LoVo (cell line): ENCODE results near the gene BLOC1S5.
"Not testable (repeated sequence)": the region's sequence is repeated elsewhere in the genome, so short reads cannot be mapped to it uniquely, and the experiment has no call there.

ENCODE experiments used
- DNase-seq: peaks from one replicate; pipeline ENCODE4 v3.0.0-alpha.2; 2016; ENCODE audit warnings: low spot score

The BLOC1S5 gene

GRCh38 chr6:8080362-8081151, 16.4 kb upstream of the BLOC1S5 start:
- no peak for DNase-seq

- no peak for DNase-seq
Observed at GRCh38 chr6:8079126-8079525, 14.9 kb upstream of the BLOC1S5 start.

GRCh38 chr6:8077991-8078390, 13.8 kb upstream of the BLOC1S5 start:
- no peak for DNase-seq

GRCh38 chr6:8075704-8076103, 11.5 kb upstream of the BLOC1S5 start:
- DNase-seq = no peak

- no peak for DNase-seq
Observed at GRCh38 chr6:8075185-8075584, 11.0 kb upstream of the BLOC1S5 start.

GRCh38 chr6:8074213-8074612, 10.0 kb upstream of the BLOC1S5 start:
- DNase-seq = no peak

- DNase-seq = no peak
Observed at GRCh38 chr6:8073758-8074157, 9.6 kb upstream of the BLOC1S5 start.

- no peak for DNase-seq
Observed at GRCh38 chr6:8070718-8071117, 6.5 kb upstream of the BLOC1S5 start.

GRCh38 chr6:8069631-8070284, 5.6 kb upstream of the BLOC1S5 start:
- no peak for DNase-seq

- no peak for DNase-seq
Observed at GRCh38 chr6:8069151-8069550, 5.0 kb upstream of the BLOC1S5 start.

GRCh38 chr6:8066108-8066507, 1.9 kb upstream of the BLOC1S5 start:
- no peak for DNase-seq

GRCh38 chr6:8065519-8065911, 1.3 kb upstream of the BLOC1S5 start:
- no peak for DNase-seq

- DNase-seq = peak; percentile 19
Observed at GRCh38 chr6:8064638-8065518, 689 bp upstream of the BLOC1S5 start.

- DNase-seq = no peak
Observed at GRCh38 chr6:8061736-8062135, 2.5 kb downstream of the BLOC1S5 start.

- DNase-seq = no peak
Observed at GRCh38 chr6:8060346-8060745, 3.8 kb downstream of the BLOC1S5 start.

- no peak for DNase-seq
Observed at GRCh38 chr6:8059129-8059528, 5.1 kb downstream of the BLOC1S5 start.

- DNase-seq = no peak
Observed at GRCh38 chr6:8057793-8058192, 6.4 kb downstream of the BLOC1S5 start.

- no peak for DNase-seq
Observed at GRCh38 chr6:8057263-8057662, 6.9 kb downstream of the BLOC1S5 start.

GRCh38 chr6:8054276-8054675, 9.9 kb downstream of the BLOC1S5 start:
- no peak for DNase-seq

- no peak for DNase-seq
Observed at GRCh38 chr6:8047541-8048292, 16.5 kb downstream of the BLOC1S5 start.

GRCh38 chr6:8045769-8046168, 18.4 kb downstream of the BLOC1S5 start:
- not testable (repeated sequence) for DNase-seq

- DNase-seq = no peak
Observed at GRCh38 chr6:8043221-8043620, 21.0 kb downstream of the BLOC1S5 start.
